Stomach (tissue), 9 donors: ENCODE results near the gene NLK. TPM values are rescaled to one million over a fixed set of nuclear protein-coding genes. Genes with fewer than 3 reads are reported as not detected.
A peak's percentile ranks its signal among the peaks of the same experiment; 100 is the strongest.

Source experiments
- DNase-seq, 2 donors: peaks; one replicate each; pipeline versions ENCODE4 v3.0.0 to v3.0.0-alpha.2; 2013 to 2019
- H3K27ac ChIP-seq, 5 donors: fragments of 200-600 bp in 4 of 5; sonication (generic) in 4 of 5; one replicate each; pipeline ENCODE4 v1.5.1; 2013 to 2019; ENCODE audit warnings: mild to moderate bottlenecking in 1 of 5, moderate library complexity in 1 of 5
- H3K27me3 ChIP-seq, 3 donors: fragments of 200-600 bp; sonication (generic); one replicate each; pipeline ENCODE4 v1.5.1; 2017 to 2019; ENCODE audit warnings: mixed run types in 1 of 3
- H3K36me3 ChIP-seq, 4 donors: fragments of 200-600 bp; sonication (generic); 1 replicate in 3 of 4; 2 replicates in 1 of 4; pipeline ENCODE4 v1.5.1; 2016 to 2019
- H3K4me1 ChIP-seq, 4 donors: fragments of 200-600 bp; sonication (generic); one replicate each; pipeline ENCODE4 v1.5.1; 2016 to 2019
- H3K4me3 ChIP-seq, 4 donors: fragments of 200-600 bp; sonication (generic) in 3 of 4; one replicate each; pipeline ENCODE4 v1.5.1; 2016 to 2019; ENCODE audit warnings: mild to moderate bottlenecking in 1 of 4
- H3K9me3 ChIP-seq, 4 donors: fragments of 200-600 bp; sonication (generic); one replicate each; pipeline ENCODE4 v1.5.1; 2016 to 2019
- EP300 ChIP-seq: sonication (generic); formaldehyde crosslinking; IDR thresholded peaks from one replicate; pipeline ENCODE4 v1.6.1; 2017; ENCODE audit warnings: antibody characterized with exemption
- POLR2A ChIP-seq, 4 donors: fragments of 450-650 bp; IDR thresholded peaks; one replicate each; pipeline ENCODE4 v1.6.1; 2016; ENCODE audit warnings: antibody characterized with exemption in 4 of 4, control low read depth in 2 of 4, mild to moderate bottlenecking in 1 of 4, moderate library complexity in 1 of 4
- POLR2AphosphoS5 ChIP-seq, 3 donors: sonication (generic); formaldehyde crosslinking; IDR thresholded peaks; one replicate each; pipeline ENCODE4 v1.6.1; 2016; ENCODE audit warnings: antibody characterized with exemption in 3 of 3
- WGBS, 5 donors: extraction: QIAGEN DNeasy Blood & Tissue Kit in 3 of 5; methylation state at CpG; one replicate each; pipeline versions ENCODE4 v1.1.5 to v1.1.7; 2013 to 2018; 5-methylcytosine and 5-hydroxymethylcytosine counted together
- intact Hi-C: fragments of 100-400 bp; cut with DNase I; formaldehyde crosslinking; loops from one replicate; pipeline ENCODE4 v1.15.1; 2023; ENCODE audit warnings: low total_unique reads
- polyA plus RNA-seq, 3 donors: library from polyadenylated mRNA; stranded (reverse); fragments of 200-250 nt; gene quantifications; one replicate each; pipeline ENCODE4 v1.2.3, GENCODE V29; 2013
- total RNA-seq, 5 donors: library from RNA; depleted of rRNA; stranded (reverse); fragments of >200 nt; gene quantifications; one replicate each; pipeline versions ENCODE4 v1.1.0 to v1.2.3, GENCODE V29; 2014 to 2016
- TF ChIP-seq, protein P1 (sequence below), 7 experiments: fragments of 450-650 bp in 4 of 7; fragments of 200-600 bp in 3 of 7; sonication (generic) in 3 of 7; IDR thresholded peaks; one replicate each; pipeline ENCODE4 v1.5.1; 2016 to 2019; ENCODE audit warnings: antibody characterized with exemption in 7 of 7, control low read depth in 2 of 7, mild to moderate bottlenecking in 1 of 7
- donor health status: healthy with polysubstance abuse.
- donor health status: Bipolar disorder and iron deficiency.
- donor health status: healthy.

The NLK gene
- total and polyA plus RNA-seq, 8 donors = 4.3 to 169 (median 14.7) TPM

DNA sequence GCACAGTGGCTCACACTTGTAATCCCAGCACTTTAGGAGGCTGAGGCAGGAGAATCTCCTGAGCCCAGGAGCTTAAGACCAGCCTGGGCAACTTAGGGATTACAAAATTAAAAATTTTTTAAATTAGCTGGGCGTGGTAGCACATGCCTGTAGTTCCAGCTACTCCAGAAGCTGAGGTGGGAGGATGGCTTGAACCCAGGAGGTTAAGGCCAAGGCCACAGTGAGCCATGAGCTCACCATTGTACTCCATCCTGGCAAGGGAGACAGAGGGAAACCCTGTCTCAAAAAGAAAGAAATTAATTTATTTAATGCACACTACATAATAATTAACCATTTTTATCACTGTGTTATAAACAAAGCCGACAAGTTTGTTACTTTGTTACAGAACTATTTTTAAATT lies 145.5 kb downstream of the NLK start:
- Histone ChIP-seq H3K4me1 (peaks cover 0 to 8% (median 6%) of the 10 kb centered on the region in 4 donors), H3K36me3 (peaks cover 0 to 42% (median 37%) of the 10 kb centered on the region in 4 donors), H3K4me3 (no peak overlapping the region), H3K27me3 (no peaks in the 10 kb centered on the region), H3K9me3 (no peaks in the 10 kb centered on the region), H3K27ac (no peak overlapping the region)
- DNase-seq = no peak
- TF ChIP-seq EP300 (no peak), POLR2A (IDR thresholded peaks at IDR 0.05) (no peak), POLR2AphosphoS5 (IDR thresholded peaks at IDR 0.05) (no peak)
- TF ChIP-seq, protein P1, sequence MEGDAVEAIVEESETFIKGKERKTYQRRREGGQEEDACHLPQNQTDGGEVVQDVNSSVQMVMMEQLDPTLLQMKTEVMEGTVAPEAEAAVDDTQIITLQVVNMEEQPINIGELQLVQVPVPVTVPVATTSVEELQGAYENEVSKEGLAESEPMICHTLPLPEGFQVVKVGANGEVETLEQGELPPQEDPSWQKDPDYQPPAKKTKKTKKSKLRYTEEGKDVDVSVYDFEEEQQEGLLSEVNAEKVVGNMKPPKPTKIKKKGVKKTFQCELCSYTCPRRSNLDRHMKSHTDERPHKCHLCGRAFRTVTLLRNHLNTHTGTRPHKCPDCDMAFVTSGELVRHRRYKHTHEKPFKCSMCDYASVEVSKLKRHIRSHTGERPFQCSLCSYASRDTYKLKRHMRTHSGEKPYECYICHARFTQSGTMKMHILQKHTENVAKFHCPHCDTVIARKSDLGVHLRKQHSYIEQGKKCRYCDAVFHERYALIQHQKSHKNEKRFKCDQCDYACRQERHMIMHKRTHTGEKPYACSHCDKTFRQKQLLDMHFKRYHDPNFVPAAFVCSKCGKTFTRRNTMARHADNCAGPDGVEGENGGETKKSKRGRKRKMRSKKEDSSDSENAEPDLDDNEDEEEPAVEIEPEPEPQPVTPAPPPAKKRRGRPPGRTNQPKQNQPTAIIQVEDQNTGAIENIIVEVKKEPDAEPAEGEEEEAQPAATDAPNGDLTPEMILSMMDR (IDR thresholded peaks at IDR 0.05) = no peak
- intact Hi-C loops = no loop called here
- WGBS, 5 donors = 69 to 80% (median 74%) methylated on average over 2 of the region's 2 CpGs

DNA sequence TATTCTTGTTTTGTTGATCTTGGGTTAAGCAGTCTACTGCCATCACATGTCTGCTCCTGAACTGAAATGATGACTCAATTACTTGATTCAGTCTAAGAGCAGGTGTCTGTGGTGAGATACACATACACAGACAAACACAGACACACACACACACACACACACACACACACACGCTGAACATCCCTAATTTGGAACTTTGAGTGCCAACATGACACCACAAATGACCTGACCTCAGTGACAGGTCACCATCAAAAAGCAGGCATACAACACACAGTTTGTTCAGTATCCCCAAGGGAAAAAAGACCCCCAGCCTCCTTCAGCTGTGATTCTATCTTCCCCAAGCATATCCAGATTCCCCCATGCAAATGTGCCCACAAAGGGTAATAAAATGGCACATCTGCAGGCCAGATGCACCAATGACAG lies 146.4 kb downstream of the NLK start:
- H3K9me3 ChIP-seq = no peaks in the 10 kb centered on the region
- no peak for TF ChIP-seq POLR2AphosphoS5 (IDR thresholded peaks at IDR 0.05)
- TF ChIP-seq EP300 = no peak
- TF ChIP-seq, protein P1 (IDR thresholded peaks at IDR 0.05) = no peak
- TF ChIP-seq POLR2A (IDR thresholded peaks at IDR 0.05) = no peak
- H3K27me3 ChIP-seq = no peaks in the 10 kb centered on the region
- 57 to 89% (median 79%) methylated on average over 1 of the region's 1 CpG for WGBS, 5 donors
- peaks cover 0 to 51% (median 45%) of the 10 kb centered on the region in 4 donors for H3K36me3 ChIP-seq
- H3K4me1 ChIP-seq = peaks cover 0 to 11% (median 7%) of the 10 kb centered on the region in 4 donors
- DNase-seq = no peak
- intact Hi-C loops = no loop called here
- no peak overlapping the region for H3K27ac ChIP-seq
- no peak overlapping the region for H3K4me3 ChIP-seq

DNA sequence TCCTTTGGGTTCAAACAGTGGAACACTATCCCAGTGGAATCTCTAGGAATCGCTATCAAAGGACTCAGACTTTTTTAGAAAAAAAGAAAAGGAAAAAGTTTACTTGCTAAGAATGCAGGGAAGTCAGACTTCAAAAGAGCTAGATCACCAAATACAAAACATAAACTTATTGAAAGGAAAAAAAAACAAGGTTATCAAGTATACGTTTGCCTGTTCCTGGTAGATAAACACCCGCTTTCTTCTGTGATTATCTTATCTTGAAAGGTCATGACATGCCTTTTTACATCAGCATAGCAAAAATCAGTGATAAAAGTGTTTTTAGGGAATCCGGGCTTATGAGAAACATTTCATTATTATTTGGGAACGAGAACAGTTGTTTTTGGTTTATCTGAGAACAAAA lies 147.2 kb downstream of the NLK start:
- H3K27me3 ChIP-seq = no peaks in the 10 kb centered on the region
- intact Hi-C loops = no loop called here
- TF ChIP-seq EP300 (no peak), POLR2A (IDR thresholded peaks at IDR 0.05) (no peak), POLR2AphosphoS5 (IDR thresholded peaks at IDR 0.05) (no peak)
- TF ChIP-seq, protein P1 (IDR thresholded peaks at IDR 0.05) = no peak
- peaks cover 0 to 59% (median 53%) of the 10 kb centered on the region in 4 donors for H3K36me3 ChIP-seq
- H3K9me3 ChIP-seq = no peaks in the 10 kb centered on the region
- no peak overlapping the region for H3K4me3 ChIP-seq
- 25 to 49% (median 33%) methylated on average over 5 of the region's 5 CpGs for WGBS, 5 donors
- DNase-seq = no peak
- H3K4me1 ChIP-seq = peaks cover 0 to 11% (median 7%) of the 10 kb centered on the region in 4 donors
- H3K27ac ChIP-seq = no peak overlapping the region

DNA sequence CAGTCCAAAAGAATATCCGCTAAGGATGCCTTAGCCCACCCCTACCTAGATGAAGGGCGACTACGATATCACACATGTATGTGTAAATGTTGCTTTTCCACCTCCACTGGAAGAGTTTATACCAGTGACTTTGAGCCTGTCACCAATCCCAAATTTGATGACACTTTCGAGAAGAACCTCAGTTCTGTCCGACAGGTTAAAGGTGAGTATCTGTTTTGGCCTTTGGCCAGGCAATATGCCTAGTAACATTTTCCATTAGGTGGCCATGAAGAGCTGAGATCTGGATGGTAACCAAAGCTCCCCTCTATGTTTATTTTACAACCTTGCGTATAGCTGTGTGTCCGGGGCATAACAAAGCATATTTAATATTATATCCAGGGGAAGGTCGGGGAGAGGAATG lies 148.5 kb downstream of the NLK start:
- H3K4me3 ChIP-seq = no peak overlapping the region
- no peak overlapping the region for H3K27ac ChIP-seq
- no peak for TF ChIP-seq POLR2A (IDR thresholded peaks at IDR 0.05)
- WGBS, 5 donors = 93 to 98% (median 94%) methylated on average over 8 of the region's 8 CpGs
- H3K9me3 ChIP-seq = no peaks in the 10 kb centered on the region
- DNase-seq = no peak
- intact Hi-C loops = no loop called here
- H3K27me3 ChIP-seq = no peaks in the 10 kb centered on the region
- peaks cover 0 to 11% (median 7%) of the 10 kb centered on the region in 4 donors for H3K4me1 ChIP-seq
- H3K36me3 ChIP-seq = peaks cover 0 to 64% (median 53%) of the 10 kb centered on the region in 4 donors

DNA sequence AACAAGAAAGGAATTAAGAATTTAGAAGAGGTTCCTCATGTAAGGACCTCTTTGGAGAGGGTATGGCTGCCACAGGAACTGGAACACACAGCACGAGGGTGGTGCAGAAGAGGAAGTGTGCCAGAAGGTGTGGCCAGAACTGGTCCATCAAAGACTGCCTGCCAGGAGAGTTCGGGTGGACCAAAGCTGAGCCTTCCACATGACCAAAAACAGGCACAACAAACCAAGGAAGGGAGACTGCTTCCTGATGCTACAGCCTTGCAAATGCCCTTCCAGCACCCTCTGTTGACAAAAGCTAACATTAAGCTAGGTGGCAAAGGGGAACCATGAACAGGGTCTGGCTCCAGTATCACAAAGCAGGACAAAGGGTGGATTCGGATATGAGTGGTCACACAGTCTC lies 150.8 kb downstream of the NLK start:
- Histone ChIP-seq H3K4me3 (no peak overlapping the region), H3K9me3 (no peaks in the 10 kb centered on the region), H3K27ac (no peak overlapping the region), H3K36me3 (peaks cover 0 to 76% (median 65%) of the 10 kb centered on the region in 4 donors), H3K4me1 (peaks cover 0 to 11% (median 7%) of the 10 kb centered on the region in 4 donors), H3K27me3 (no peaks in the 10 kb centered on the region)
- TF ChIP-seq, protein P1 (IDR thresholded peaks at IDR 0.05) = no peak
- no peak for TF ChIP-seq POLR2AphosphoS5 (IDR thresholded peaks at IDR 0.05)
- no peak for TF ChIP-seq POLR2A (IDR thresholded peaks at IDR 0.05)
- TF ChIP-seq EP300 = no peak
- peak in 1 of 2 donors; percentile 32 for DNase-seq
- intact Hi-C loops = no loop called here
- 43 to 64% (median 48%) methylated on average over 3 of the region's 3 CpGs for WGBS, 5 donors
